NCI-H226 (cell line): ENCODE data around the gene MARK3.

Experiments used
- DNase-seq: peaks from one replicate; pipeline ENCODE4 v3.0.0-alpha.2; 2015

Gene MARK3

DNA sequence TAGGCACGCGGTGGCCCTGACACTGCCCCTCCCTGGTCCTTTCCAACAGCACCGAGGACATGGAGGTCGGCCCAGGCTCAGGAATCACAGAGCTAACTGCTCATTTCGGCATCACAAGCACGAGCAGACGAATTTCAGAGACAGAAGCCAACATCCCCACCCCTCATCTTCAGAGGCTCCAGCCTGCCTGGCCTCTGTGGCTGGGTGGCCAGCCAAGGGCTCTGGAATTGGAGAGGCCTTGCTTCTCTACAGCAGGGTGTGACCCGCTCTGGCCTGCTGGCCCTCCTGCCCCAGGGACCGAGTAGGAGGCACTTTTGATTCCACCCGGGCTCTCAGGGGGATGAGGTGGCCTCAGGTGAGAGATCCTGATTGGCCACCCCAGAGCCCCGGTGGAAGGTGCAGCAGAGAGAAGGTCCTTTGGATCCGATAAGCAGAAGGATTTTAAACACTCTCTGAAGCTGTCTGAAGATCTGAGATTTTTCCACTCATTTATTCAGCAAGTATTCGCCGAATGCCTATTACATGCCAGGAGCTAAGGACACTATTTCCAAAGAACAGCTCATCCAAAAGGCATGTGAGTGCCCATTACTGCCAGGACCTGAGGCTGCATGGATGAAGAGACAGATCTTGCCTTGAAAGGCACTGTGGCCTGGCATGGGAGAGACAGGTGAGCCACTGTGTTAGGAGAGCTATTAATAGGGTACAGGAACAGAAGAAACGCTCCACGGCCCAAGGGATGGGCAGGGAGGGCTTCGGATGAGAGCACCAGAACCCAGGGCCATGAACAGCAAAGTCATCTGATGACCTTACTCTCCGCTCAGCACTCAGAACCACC, 167.0 kb downstream of the MARK3 start:
- peak; percentile 26 for DNase-seq

DNA sequence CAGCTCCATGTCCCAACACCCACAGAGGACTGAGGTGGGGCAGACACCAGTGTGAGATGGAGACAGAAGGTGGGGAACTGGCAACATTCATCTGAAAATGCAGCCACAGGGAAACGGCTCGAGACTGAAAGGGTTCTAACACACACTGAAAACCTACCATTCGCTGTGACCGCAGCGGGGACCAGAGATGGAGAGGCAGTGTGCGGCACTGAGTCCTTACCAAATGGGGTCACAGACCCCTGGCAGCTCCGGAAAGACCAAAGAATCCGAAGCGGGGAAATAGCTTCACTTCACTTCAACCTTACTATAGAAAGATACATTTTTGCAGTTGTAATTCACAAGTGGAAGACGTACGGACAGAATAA, 167.6 kb downstream of the MARK3 start:
- DNase-seq = no peak
